Cardiac fibroblast (primary cell): Measurements from ENCODE around the gene OR51B4.
A peak's percentile ranks its signal among the peaks of the same experiment; 100 is the strongest.
"Not testable (repeated sequence)": the region's sequence is repeated elsewhere in the genome, so short reads cannot be mapped to it uniquely, and the experiment has no call there.

Source experiments
- DNase-seq, 2 donors: peaks; one replicate each; pipeline versions ENCODE4 v3.0.0 to v3.0.0-alpha.2; 2010; ENCODE audit warnings: low read depth in 2 of 2
- H3K4me3 ChIP-seq, 2 donors: replicated peaks in 1 of 2; 1 replicate in 1 of 2; 2 replicates in 1 of 2; pipeline ENCODE4 v1.5.1; 2011; ENCODE audit warnings: low read depth in 2 of 2, low read length in 2 of 2, mild to moderate bottlenecking in 2 of 2, moderate library complexity in 1 of 2
- CTCF ChIP-seq: IDR thresholded peaks from one replicate; pipeline ENCODE4 v1.5.1; 2011; ENCODE audit warnings: low read depth, mild to moderate bottlenecking, low read length, inconsistent platforms

The OR51B4 gene

GRCh38 chr11:5258543-5259262, 43.0 kb downstream of the OR51B4 start:
- no peak overlapping the region for H3K4me3 ChIP-seq
- TF ChIP-seq CTCF: no peak
- no peak for DNase-seq

- no peak overlapping the region for H3K4me3 ChIP-seq
- TF ChIP-seq CTCF: no peak
Measured at GRCh38 chr11:5257296-5257695, 44.5 kb downstream of the OR51B4 start.

GRCh38 chr11:5254646-5255413, 46.9 kb downstream of the OR51B4 start, which contains the start of gene HBG2:
HBG2 (minus strand) TSS chr11:5254781; CDS start chr11:5254728, 53 bp downstream.
- DNase-seq: peak; percentile 30 to 58
- not testable (repeated sequence) for H3K4me3 ChIP-seq

More at GRCh38 chr11:5257296-5257695, 44.5 kb downstream of the OR51B4 start:
- no peak for DNase-seq

- H3K4me3 ChIP-seq, DNase-seq: not testable (repeated sequence)
Measured at GRCh38 chr11:5254023-5254422, 47.7 kb downstream of the OR51B4 start.

GRCh38 chr11:5253440-5253839, 48.3 kb downstream of the OR51B4 start:
- DNase-seq: not testable (repeated sequence)

GRCh38 chr11:5252919-5253265, 48.9 kb downstream of the OR51B4 start:
- DNase-seq: no peak
- no peak overlapping the region for H3K4me3 ChIP-seq
- no peak for TF ChIP-seq CTCF

More at GRCh38 chr11:5253440-5253839, 48.3 kb downstream of the OR51B4 start:
- H3K4me3 ChIP-seq: not testable (repeated sequence)

GRCh38 chr11:5252192-5252918, 49.4 kb downstream of the OR51B4 start:
- DNase-seq: no peak
- no peak overlapping the region for H3K4me3 ChIP-seq
- TF ChIP-seq CTCF: no peak

GRCh38 chr11:5251746-5252145, 50.0 kb downstream of the OR51B4 start:
- no peak overlapping the region for H3K4me3 ChIP-seq
- no peak for DNase-seq
- TF ChIP-seq CTCF: no peak
